Uterus (tissue), 4 donors: ENCODE measurements around the gene DCDC2. TPM values are rescaled to one million over a fixed set of nuclear protein-coding genes. Genes with fewer than 3 reads are reported as not detected.
"Not testable (repeated sequence)": the region's sequence is repeated elsewhere in the genome, so short reads cannot be mapped to it uniquely, and the experiment has no call there.

Experiments used
- DNase-seq, 2 donors: peaks; one replicate each; pipeline ENCODE4 v3.0.0-alpha.2; 2019 to 2020
- H3K27ac ChIP-seq, 2 donors: fragments of 200-600 bp; sonication (generic); 1 replicate in 1 of 2; 2 replicates in 1 of 2; pipeline ENCODE4 v1.5.1; 2016 to 2018
- H3K27me3 ChIP-seq, 2 donors: fragments of 200-600 bp; sonication (generic); one replicate each; pipeline ENCODE4 v1.5.1; 2018 to 2019; ENCODE audit warnings: control low read depth in 1 of 2
- H3K36me3 ChIP-seq, 2 donors: fragments of 200-600 bp; sonication (generic); one replicate each; pipeline ENCODE4 v1.5.1; 2019; ENCODE audit warnings: control low read depth in 1 of 2
- H3K4me1 ChIP-seq, 2 donors: fragments of 200-600 bp; sonication (generic); one replicate each; pipeline ENCODE4 v1.5.1; 2018 to 2019; ENCODE audit warnings: control low read depth in 1 of 2
- H3K4me3 ChIP-seq, 2 donors: fragments of 200-600 bp; sonication (generic); 1 replicate in 1 of 2; 2 replicates in 1 of 2; pipeline ENCODE4 v1.5.1; 2018 to 2019; ENCODE audit warnings: mild to moderate bottlenecking in 1 of 2
- H3K9me3 ChIP-seq, 2 donors: fragments of 200-600 bp; sonication (generic); one replicate each; pipeline ENCODE4 v1.5.1; 2019; ENCODE audit warnings: control low read depth in 1 of 2
- POLR2A ChIP-seq, 2 donors: fragments of 450-650 bp; IDR thresholded peaks; one replicate each; pipeline ENCODE4 v1.6.1; 2016; ENCODE audit warnings: antibody characterized with exemption in 2 of 2, mild to moderate bottlenecking in 1 of 2, moderate library complexity in 1 of 2
- intact Hi-C: fragments of 100-400 bp; cut with DNase I; formaldehyde crosslinking; loops from one replicate; pipeline ENCODE4 v1.15.1; 2023; ENCODE audit warnings: low total_unique reads
- total RNA-seq, 4 donors: library from RNA; depleted of rRNA in 3 of 4; stranded (reverse); fragments of >200 nt in 3 of 4; gene quantifications; one replicate each; pipeline versions ENCODE4 v1.1.0 to v1.2.4, GENCODE V29; 2014 to 2023
- TF ChIP-seq, protein P1 (sequence below), 4 experiments: fragments of 200-600 bp in 2 of 4; fragments of 450-650 bp in 2 of 4; sonication (generic) in 2 of 4; IDR thresholded peaks; one replicate each; pipeline ENCODE4 v1.5.1; 2016 to 2019; ENCODE audit warnings: antibody characterized with exemption in 4 of 4, mild to moderate bottlenecking in 2 of 4, moderate library complexity in 1 of 4
- donor health status: DM: yes; HTN: yes; CAD: no.

The DCDC2 gene
- total RNA-seq, 4 donors from 2014 or later, result 1.0 to 7.4 TPM; not detected in 2

DNA sequence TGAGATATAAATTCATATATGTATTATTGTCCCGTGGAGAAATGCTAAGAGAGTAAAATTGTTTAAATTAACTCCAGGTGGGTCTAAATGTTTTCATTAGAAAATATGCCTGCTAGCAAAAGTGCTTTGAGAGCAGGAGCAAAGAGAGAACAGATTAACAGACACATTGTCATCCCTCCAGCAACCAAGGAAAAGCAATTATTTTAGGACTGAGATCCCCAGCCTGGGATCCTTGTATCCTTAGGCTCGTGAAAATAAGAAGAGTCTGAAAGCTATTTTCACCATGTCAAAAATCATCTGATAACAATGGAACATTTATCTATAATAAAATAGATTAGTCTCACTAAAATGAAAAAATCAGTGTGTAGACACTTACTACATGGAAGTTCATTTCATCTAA is 33.3 kb upstream of the DCDC2 start:
- DNase-seq, result no peak
- intact Hi-C loops, result no loop called here

GRCh38 chr6:24387818-24388217 is 30.0 kb upstream of the DCDC2 start:
- no peaks in the 10 kb centered on the region for H3K9me3 ChIP-seq
- intact Hi-C loops, result no loop called here
- TF ChIP-seq, protein P1, sequence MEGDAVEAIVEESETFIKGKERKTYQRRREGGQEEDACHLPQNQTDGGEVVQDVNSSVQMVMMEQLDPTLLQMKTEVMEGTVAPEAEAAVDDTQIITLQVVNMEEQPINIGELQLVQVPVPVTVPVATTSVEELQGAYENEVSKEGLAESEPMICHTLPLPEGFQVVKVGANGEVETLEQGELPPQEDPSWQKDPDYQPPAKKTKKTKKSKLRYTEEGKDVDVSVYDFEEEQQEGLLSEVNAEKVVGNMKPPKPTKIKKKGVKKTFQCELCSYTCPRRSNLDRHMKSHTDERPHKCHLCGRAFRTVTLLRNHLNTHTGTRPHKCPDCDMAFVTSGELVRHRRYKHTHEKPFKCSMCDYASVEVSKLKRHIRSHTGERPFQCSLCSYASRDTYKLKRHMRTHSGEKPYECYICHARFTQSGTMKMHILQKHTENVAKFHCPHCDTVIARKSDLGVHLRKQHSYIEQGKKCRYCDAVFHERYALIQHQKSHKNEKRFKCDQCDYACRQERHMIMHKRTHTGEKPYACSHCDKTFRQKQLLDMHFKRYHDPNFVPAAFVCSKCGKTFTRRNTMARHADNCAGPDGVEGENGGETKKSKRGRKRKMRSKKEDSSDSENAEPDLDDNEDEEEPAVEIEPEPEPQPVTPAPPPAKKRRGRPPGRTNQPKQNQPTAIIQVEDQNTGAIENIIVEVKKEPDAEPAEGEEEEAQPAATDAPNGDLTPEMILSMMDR (IDR thresholded peaks at IDR 0.05), result no peak
- no peak for TF ChIP-seq POLR2A (IDR thresholded peaks at IDR 0.05)
- H3K27me3 ChIP-seq, result no peaks in the 10 kb centered on the region
- no peak overlapping the region for H3K27ac ChIP-seq
- H3K4me1 ChIP-seq, result no peaks in the 10 kb centered on the region
- no peak overlapping the region for H3K4me3 ChIP-seq
- no peak for DNase-seq
- no peaks in the 10 kb centered on the region for H3K36me3 ChIP-seq

More for the DNA sequence above, 33.3 kb upstream of the DCDC2 start:
- Histone ChIP-seq H3K27ac (no peak overlapping the region), H3K36me3 (no peaks in the 10 kb centered on the region), H3K9me3 (no peaks in the 10 kb centered on the region), H3K4me1 (no peaks in the 10 kb centered on the region), H3K4me3 (no peak overlapping the region), H3K27me3 (no peaks in the 10 kb centered on the region)
- TF ChIP-seq, protein P1 (IDR thresholded peaks at IDR 0.05), result no peak
- no peak for TF ChIP-seq POLR2A (IDR thresholded peaks at IDR 0.05)

GRCh38 chr6:24385536-24386269 is 27.8 kb upstream of the DCDC2 start:
- TF ChIP-seq, protein P1 (IDR thresholded peaks at IDR 0.05), result no peak
- no peak for TF ChIP-seq POLR2A (IDR thresholded peaks at IDR 0.05)
- no peaks in the 10 kb centered on the region for H3K36me3 ChIP-seq
- no peak overlapping the region for H3K27ac ChIP-seq
- H3K4me1 ChIP-seq, result no peaks in the 10 kb centered on the region
- no peaks in the 10 kb centered on the region for H3K27me3 ChIP-seq
- intact Hi-C loops, result no loop called here
- DNase-seq, result no peak
- H3K9me3 ChIP-seq, result no peaks in the 10 kb centered on the region
- no peak overlapping the region for H3K4me3 ChIP-seq

GRCh38 chr6:24384369-24385130 is 26.7 kb upstream of the DCDC2 start:
- H3K9me3 ChIP-seq, intact Hi-C loops, H3K4me1 ChIP-seq, H3K4me3 ChIP-seq, H3K27ac ChIP-seq, H3K27me3 ChIP-seq, DNase-seq, H3K36me3 ChIP-seq: not testable (repeated sequence)

DNA sequence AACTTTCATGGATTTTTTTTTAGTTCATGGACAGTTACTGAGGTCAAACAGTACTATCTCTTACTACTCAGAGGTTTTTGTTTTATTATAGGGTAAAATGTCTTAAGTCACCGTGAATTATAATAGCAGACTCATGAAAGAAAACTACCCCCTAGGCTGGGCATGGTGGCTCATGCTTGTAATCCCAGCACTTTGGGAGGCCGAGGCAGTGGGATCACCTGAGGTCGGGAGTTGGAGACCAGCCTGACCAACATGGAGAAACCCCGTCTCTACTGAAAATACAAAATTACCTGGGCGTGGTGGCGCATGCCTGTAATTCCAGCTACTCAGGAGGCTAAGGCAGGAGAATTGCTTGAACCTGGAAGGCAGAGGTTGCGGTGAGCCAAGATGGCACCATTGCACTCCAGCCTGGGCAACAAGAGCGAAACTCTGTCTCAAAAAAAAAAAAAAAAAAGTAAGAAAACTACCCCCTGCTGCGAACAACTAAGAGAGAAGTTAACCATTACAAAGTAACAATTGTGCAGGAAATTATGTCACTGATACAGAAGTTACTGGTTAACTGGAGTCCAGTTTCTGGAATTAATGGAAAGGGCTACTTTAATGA is 25.1 kb upstream of the DCDC2 start:
- H3K9me3 ChIP-seq, H3K4me1 ChIP-seq, DNase-seq, intact Hi-C loops, H3K27ac ChIP-seq, H3K27me3 ChIP-seq, H3K36me3 ChIP-seq, H3K4me3 ChIP-seq: not testable (repeated sequence)

DNA sequence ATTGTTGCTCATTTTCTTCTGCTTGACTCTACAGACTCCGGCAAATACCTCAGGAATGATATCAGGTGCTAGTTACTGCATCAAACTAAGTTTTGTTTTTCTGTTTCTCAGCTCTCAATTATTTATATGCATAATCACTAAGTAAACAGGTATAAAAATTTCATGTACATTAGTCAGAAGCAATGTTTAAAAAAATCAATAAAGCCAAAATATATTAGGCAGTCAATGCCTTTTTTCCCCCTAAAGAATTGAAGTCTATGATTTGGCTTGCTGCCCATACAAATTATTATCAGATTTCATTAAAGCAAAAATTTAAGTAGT is 24.3 kb upstream of the DCDC2 start:
- H3K9me3 ChIP-seq, result no peaks in the 10 kb centered on the region
- TF ChIP-seq, protein P1 (IDR thresholded peaks at IDR 0.05), result no peak
- TF ChIP-seq POLR2A (IDR thresholded peaks at IDR 0.05), result no peak
- no peaks in the 10 kb centered on the region for H3K27me3 ChIP-seq
- no peaks in the 10 kb centered on the region for H3K4me1 ChIP-seq
- no peaks in the 10 kb centered on the region for H3K36me3 ChIP-seq
- intact Hi-C loops, result no loop called here
- H3K4me3 ChIP-seq, result no peak overlapping the region
- no peak for DNase-seq
- no peak overlapping the region for H3K27ac ChIP-seq
